Stimulated activated CD8-positive, alpha-beta memory T cell treated with anti-CD3 and anti-CD28 coated beads, Interleukin-4, amount 100 ng/mL, for 4 hours (primary cell): ENCODE measurements around the gene SCLT1.

Experiments
- DNase-seq, 2 donors: peaks; one replicate each; pipeline ENCODE4 v3.0.0-alpha.2; 2020; ENCODE audit warnings: low read depth in 2 of 2, low spot score in 1 of 2

Gene SCLT1

GRCh38 chr4:128961405-128961804 lies 131.9 kb downstream of the SCLT1 start:
- DNase-seq: no peak

- no peak for DNase-seq
These were observed 135.1 kb downstream of the SCLT1 start for GRCh38 chr4:128958194-128958593.

- DNase-seq: no peak
These were observed 135.9 kb downstream of the SCLT1 start for GRCh38 chr4:128957459-128957858.

- no peak for DNase-seq
These were observed 137.6 kb downstream of the SCLT1 start for GRCh38 chr4:128955751-128956150.

GRCh38 chr4:128954941-128955340 lies 138.4 kb downstream of the SCLT1 start:
- no peak for DNase-seq

- no peak for DNase-seq
These were observed 142.0 kb downstream of the SCLT1 start for GRCh38 chr4:128951316-128951715.

GRCh38 chr4:128950796-128951195 lies 142.5 kb downstream of the SCLT1 start:
- no peak for DNase-seq

GRCh38 chr4:128946916-128947315 lies 146.4 kb downstream of the SCLT1 start:
- no peak for DNase-seq

GRCh38 chr4:128942607-128943006 lies 150.7 kb downstream of the SCLT1 start:
- DNase-seq: no peak

GRCh38 chr4:128940971-128941370 lies 152.4 kb downstream of the SCLT1 start:
- no peak for DNase-seq

- no peak for DNase-seq
These were observed 163.3 kb downstream of the SCLT1 start for GRCh38 chr4:128930051-128930450.

GRCh38 chr4:128924951-128925350 lies 168.4 kb downstream of the SCLT1 start:
- DNase-seq: no peak

- no peak for DNase-seq
These were observed 171.4 kb downstream of the SCLT1 start for GRCh38 chr4:128921954-128922353.

- DNase-seq: no peak
These were observed 175.6 kb downstream of the SCLT1 start for GRCh38 chr4:128917781-128918180.

- DNase-seq: peak in 1 of 2 donors; percentile 1
These were observed 176.5 kb downstream of the SCLT1 start for GRCh38 chr4:128916832-128917231.

GRCh38 chr4:128915544-128915943 lies 177.8 kb downstream of the SCLT1 start:
- no peak for DNase-seq

GRCh38 chr4:128913228-128913627 lies 180.1 kb downstream of the SCLT1 start:
- DNase-seq: no peak

GRCh38 chr4:128908735-128909134 lies 184.6 kb downstream of the SCLT1 start:
- DNase-seq: no peak

GRCh38 chr4:128907981-128908380 lies 185.4 kb downstream of the SCLT1 start:
- no peak for DNase-seq

GRCh38 chr4:128906581-128906980 lies 186.8 kb downstream of the SCLT1 start:
- DNase-seq: no peak

- DNase-seq: no peak
These were observed 188.5 kb downstream of the SCLT1 start for GRCh38 chr4:128904821-128905220.

GRCh38 chr4:128880662-128881061 lies 212.7 kb downstream of the SCLT1 start:
- no peak for DNase-seq

- DNase-seq: no peak
These were observed 213.4 kb downstream of the SCLT1 start for GRCh38 chr4:128879971-128880370.

GRCh38 chr4:128879283-128879682 lies 214.1 kb downstream of the SCLT1 start:
- no peak for DNase-seq
